HG03280 (cell line): Measurements from ENCODE around the gene GBGT1.
"Not testable (repeated sequence)": the region's sequence is repeated elsewhere in the genome, so short reads cannot be mapped to it uniquely, and the experiment has no call there.

Source experiments
- ATAC-seq: cut with Tn5 transposase; IDR thresholded peaks from one replicate; pipeline ENCODE4 v1.9.1; 2021; ENCODE audit warnings: mild to moderate bottlenecking, moderate library complexity; ENCODE audit not compliant: unreplicated experiment

GBGT1 gene

GRCh38 chr9:133163504-133164172 lies at the start of gene GBGT1:
Gene GBGT1 (minus strand): TSS chr9:133163914. CDS start chr9:133162412, 1,502 bp downstream.
- ATAC-seq: no peak

DNA sequence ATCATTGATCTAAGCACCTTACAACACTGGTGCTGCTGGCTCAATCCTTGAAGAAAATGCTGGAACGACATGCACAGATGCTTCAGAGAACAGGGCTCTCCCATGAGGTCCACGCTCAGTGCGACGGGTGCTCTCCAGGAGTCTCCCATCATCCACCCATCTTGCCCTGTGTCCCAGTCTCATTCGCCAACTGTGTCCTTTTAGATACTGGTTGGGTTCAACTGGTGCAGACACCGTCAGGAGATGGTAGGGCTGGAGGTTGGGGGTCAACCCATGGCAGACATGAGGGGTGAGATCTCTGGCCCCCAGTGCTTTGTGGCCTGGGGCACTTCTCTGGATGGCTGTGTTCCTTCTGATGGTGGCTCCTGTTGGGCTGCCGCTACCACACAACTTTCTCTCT lies 46.9 kb upstream of the GBGT1 start:
- ATAC-seq: no peak

DNA sequence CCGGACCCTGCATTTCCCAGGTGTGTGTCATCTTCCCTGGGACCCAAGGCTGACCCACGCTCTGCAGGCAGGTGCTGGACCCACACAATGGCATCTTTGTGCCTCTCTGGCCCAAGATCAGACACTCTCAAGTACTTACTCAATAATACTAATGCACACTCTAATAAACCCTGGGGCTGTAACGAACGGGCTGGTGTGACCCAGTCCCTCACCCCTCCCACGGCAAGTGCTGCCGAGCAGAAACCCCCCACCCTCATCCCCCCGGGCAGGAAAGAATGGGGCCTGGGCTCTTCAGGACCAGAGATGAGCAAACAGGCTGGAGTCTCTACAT lies 46.5 kb upstream of the GBGT1 start:
- ATAC-seq: no peak

DNA sequence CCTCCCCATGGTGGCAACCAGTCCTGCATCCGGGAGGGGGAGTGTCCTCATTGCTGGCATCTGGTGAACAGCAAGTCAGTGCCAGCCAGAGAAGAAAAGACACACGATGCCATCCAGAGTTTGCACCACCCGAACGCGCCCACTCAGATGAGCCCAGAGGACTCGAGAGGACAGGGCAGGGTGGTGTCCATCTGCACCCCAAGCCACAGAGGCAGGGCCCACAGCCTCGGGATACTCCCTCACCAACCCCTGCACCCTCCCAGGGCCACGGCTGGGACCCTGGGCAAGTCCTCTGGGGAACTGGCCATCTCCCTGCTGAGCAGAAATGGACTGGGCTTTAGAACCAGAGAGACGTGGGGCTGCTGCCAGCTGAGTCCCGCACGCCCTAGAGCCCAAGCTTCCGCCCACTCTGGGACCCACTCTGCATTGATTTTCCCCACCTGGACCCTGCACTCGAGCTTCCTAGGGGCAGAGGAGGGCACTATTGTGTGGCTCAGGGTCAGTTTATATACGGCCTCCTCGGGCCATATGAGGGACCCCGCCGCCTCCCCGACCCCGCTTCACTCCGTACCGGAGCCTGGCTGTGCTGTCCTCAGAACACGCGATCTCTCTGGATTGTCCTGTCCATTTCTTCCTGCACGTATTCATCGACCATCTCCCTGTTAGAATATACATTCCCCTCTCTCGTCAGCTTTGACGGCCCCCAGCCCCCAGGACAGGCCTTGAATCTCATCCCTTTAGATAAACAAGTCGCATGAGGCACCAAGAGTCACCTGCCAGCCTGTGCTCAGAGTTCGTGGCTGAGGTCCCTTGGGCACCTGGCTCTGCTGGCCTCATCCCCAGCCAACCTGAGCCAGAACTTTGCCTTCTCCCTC lies 45.9 kb upstream of the GBGT1 start:
- not testable (repeated sequence) for ATAC-seq

GRCh38 chr9:133208880-133209300 lies 45.2 kb upstream of the GBGT1 start, which contains the start of gene OBP2B:
Gene OBP2B (minus strand): TSS chr9:133209250. CDS start chr9:133209199, 51 bp downstream.
- not testable (repeated sequence) for ATAC-seq

- not testable (repeated sequence) for ATAC-seq
These were observed 44.6 kb upstream of the GBGT1 start for GRCh38 chr9:133208171-133208879.

DNA sequence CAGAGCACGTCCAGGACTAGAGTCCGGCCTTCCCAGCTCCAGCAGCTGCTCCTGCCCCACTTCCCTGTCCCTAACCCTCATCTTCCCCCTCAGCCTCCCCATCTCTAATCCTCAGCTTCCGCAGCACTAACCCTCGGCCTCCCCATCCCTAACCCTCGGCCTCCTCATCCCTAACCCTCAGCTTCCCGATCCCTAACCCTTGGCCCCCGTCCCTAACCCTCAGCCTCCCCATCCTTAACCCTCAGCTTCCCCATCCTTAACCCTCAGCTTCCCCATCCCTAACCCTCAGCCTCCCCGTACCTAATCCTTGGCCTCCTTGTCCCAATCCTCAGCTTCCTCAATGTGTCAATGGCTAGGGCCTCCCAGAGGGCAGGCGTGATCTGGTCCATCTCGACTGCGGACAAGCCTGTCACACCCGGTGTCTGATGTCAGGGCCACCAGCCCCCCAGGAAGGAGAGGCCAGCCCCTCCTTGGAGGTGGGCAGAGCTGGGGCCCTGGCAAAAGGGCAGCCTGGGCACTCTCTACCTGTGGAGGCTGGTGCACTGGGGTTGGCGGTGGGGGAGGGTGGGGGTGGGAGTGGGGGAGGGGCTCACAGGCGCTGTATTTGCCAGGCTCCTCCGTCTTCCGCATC lies 43.9 kb upstream of the GBGT1 start:
- ATAC-seq: no peak

- ATAC-seq: no peak
These were observed 43.4 kb upstream of the GBGT1 start for GRCh38 chr9:133207021-133207531.

GRCh38 chr9:133205996-133206931 lies 42.5 kb upstream of the GBGT1 start:
- ATAC-seq: no peak

DNA sequence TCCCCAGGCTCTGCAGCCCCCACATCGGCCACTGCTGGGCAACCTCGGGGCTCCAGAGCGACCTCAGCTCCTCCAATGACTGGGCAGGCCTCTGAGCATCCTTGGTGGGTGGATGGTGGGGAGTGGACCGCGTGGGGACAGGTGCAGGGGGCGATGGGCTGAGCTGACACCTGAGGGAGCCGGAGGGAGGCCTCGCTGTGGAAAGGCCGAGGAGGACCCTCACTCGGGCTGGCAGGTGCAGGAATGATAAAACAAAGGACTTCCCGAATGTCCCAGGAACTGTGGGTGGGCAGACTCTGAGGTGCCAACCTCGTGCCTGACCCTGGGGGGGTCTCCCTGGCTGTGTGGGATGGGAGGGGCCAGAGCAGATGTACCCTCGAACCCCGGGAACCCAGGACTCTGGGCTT lies 41.8 kb upstream of the GBGT1 start:
- not testable (repeated sequence) for ATAC-seq

DNA sequence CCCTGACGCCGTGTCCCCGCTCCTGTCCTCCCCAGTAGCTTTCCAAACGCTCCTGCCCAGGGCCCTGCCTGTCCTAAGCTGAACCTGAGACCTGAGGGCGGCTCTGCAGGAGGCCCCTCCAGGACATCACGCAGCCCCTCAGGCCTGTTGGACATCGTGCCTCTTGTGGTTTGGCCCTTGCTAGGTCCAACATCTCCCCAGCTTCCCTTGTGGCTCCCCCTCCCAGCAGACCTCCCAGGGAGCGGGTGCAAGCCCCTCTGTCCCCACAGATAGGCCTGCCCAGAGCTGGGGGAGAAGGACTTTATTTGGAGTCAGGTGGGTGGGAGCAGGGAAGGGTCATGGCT lies 41.3 kb upstream of the GBGT1 start:
- ATAC-seq: no peak

- no peak for ATAC-seq
These were observed 40.8 kb upstream of the GBGT1 start for GRCh38 chr9:133204335-133204992.

DNA sequence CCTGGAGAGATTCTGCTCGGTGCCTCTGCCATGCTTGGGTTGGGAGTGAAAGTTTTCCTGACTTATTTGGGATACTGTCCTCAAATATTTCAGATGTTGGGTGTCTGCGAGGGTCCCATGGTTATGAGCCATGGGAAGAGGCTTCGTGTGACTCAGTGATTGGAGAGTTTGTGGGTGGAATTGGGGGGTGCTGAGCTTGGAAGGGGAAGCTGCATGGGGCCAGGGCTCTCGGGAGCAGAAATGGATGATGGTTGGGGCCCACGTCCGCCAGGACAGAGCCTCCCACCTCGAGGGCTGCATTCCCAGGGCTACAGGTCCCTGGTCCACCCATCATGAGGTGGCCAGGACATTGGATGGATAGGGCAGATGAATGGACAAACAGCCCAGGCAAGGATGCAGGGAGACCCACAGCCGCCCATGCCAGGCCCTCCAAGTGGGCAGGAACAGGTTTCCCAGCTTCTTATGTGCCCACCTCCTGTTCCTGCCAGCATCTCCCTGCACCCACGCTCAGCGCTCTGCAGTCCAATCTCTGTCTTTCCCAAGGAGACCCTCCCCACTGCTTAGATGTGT lies 39.9 kb upstream of the GBGT1 start:
- no peak for ATAC-seq

DNA sequence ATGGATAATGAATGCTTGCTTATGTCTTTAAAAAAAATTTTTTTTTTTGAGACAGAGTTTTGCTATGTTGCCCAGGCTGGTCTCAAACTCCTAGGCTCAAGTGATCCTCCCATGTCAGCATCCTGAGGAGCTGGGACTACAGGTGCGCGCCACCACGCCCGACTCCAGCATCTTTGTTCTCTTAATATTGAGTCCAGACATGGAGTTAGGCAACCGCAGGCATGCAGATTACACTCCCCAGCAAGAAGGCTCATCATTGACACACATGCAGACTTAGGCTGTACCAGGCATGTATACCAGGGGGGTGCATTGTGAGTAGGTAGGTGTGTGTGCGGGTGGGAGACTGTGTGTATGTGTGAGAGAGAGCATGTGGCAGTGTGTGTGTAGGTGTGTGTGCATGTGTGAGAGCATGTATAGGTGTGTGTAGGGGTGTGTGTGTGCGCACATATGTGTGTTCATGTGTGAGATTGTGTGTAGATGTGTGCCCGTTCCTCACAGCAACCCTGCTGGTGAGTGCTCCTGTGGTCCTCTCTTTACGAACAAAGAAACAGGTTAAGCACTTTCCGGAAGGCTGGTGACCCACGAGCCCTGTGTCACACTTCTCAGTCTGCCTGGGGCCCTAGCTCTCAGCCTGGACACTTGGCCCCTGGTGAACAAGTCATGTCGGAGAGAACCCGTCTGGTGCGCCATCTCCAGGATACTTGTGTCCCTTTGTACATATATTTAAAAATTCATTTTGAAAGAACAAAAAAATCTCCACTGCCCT lies 39.2 kb upstream of the GBGT1 start:
- no peak for ATAC-seq

DNA sequence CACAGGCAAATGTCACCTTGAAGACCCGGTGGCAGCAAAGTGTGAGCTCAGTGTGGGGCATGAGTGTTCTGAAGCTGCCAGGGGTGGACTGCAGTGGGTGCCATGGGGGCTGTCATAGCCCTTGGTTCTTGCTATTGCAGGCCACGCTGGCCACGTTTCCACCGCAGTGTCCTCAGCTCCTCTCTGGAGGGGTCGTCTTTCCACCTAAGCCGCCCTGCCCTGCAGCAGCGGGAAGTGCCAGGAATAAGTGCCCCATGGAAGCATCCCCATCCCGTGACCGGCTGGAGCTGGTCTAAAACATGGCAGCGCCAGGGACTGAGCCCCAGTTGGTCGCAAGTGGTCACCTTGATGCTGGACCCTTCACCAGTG lies 38.4 kb upstream of the GBGT1 start:
- no peak for ATAC-seq

DNA sequence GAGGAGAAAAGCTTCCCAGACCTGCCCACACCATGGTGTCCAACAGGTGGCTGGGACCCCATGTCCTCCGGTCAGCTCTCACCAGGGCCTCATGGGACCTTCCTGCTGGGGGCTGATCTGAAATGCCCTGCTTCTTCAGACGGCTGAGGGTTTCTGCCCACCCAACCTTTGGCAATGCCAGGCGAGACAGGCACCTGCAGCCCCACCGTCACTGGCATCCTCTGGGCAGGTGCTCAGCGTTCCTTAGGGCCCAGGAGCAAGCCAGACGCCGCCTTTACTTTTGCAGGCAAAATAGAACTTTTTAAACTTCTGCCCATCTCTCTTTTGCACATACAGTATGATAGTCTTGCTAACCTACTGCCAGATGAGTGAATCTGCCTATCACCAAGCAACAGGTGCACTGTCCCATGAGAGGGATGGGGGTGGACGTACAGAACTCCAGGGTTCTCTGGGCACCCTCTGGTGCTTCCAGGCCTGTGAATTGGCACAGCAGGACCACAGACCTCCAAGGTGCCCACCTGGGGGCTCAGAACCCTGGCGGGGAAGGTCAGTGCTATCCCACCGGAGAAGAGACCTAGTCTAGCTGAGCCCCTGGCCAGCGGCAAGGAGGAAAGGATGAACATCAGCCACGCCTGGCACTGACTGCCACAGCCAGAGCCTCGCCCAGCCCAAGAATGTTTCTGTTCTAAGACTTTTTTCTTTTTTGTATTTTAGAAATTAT lies 37.9 kb upstream of the GBGT1 start:
- no peak for ATAC-seq

- no peak for ATAC-seq
These were observed 36.9 kb upstream of the GBGT1 start for GRCh38 chr9:133200631-133201030.
